A549 (cell line): ENCODE results near the gene SOX11. TPM values are rescaled to one million over a fixed set of nuclear protein-coding genes. Genes with fewer than 3 reads are reported as not detected.

Source experiments
- ATAC-seq, 2 experiments: fragments of 200-7000 bp in 1 of 2; fragments of >200 bp in 1 of 2; cut with Nextera tagmentation in 1 of 2; cut with Tn5 transposase in 1 of 2; 3 replicates each; pipeline versions ENCODE4 v1.8.0 to v1.9.1; 2018 to 2020; ENCODE audit warnings: mild to moderate bottlenecking in 1 of 2, moderate library complexity in 1 of 2
- CTCF ChIA-PET: fragments of 300-600 bp; sonication (Branson Sonifier 250); formaldehyde crosslinking; extraction: SDS; loops from one replicate; lab custom pipeline; 2021; ENCODE audit warnings: antibody characterized with exemption, inconsistent platforms; lab: Yijun Ruan, JAX
- POLR2A ChIA-PET: fragments of 350-600 bp; formaldehyde crosslinking; extraction: SDS; loops from one replicate; lab custom pipeline; 2021; ENCODE audit warnings: antibody characterized with exemption, inconsistent platforms; lab: Yijun Ruan, JAX
- DNase-seq, 2 experiments: peaks; one replicate each; pipeline versions ENCODE4 v3.0.0 to v3.0.0-alpha.2; 2011 to 2016; ENCODE audit warnings: low read depth in 1 of 2, low spot score in 1 of 2
- FAIRE-seq: peaks from 2 replicates; lab custom pipeline; 2011; peaks lifted over from hg19 to GRCh38; lab: Jason Lieb, UNC
- H3K27ac ChIP-seq, 2 experiments: fragments of >200 bp; sonication (Bioruptor Twin); formaldehyde crosslinking; 3 replicates each; pipeline ENCODE4 v1.5.1; 2016 to 2017
- H3K4me1 ChIP-seq: fragments of >200 bp; sonication (Bioruptor Twin); formaldehyde crosslinking; 3 replicates; pipeline ENCODE4 v1.6.1; 2016
- H3K4me2 ChIP-seq: fragments of >200 bp; sonication (Bioruptor Twin); formaldehyde crosslinking; 3 replicates; pipeline ENCODE4 v1.6.1; 2016
- H3K4me3 ChIP-seq: fragments of >200 bp; sonication (Bioruptor Twin); formaldehyde crosslinking; 3 replicates; pipeline ENCODE4 v1.5.1; 2016
- H3K9me3 ChIP-seq: fragments of >200 bp; sonication (Bioruptor Twin); formaldehyde crosslinking; 3 replicates; pipeline ENCODE4 v1.6.1; 2016
- BHLHE40 ChIP-seq: IDR thresholded peaks from 2 replicates; pipeline ENCODE4 v1.6.1; 2012; ENCODE audit warnings: low read depth, low read length, inconsistent platforms
- CBX2 ChIP-seq: fragments of 200-600 bp; sonication (generic); IDR thresholded peaks from 2 replicates; pipeline ENCODE4 v1.6.1; 2016; ENCODE audit warnings: low read depth, mild to moderate bottlenecking, borderline replicate concordance
- EHF ChIP-seq: fragments of 250-450 bp; sonication (Bioruptor Pico); IDR thresholded peaks from 2 replicates; pipeline ENCODE4 v1.5.0; 2020; ENCODE audit warnings: mild to moderate bottlenecking
- ESRRA ChIP-seq: fragments of 150-350 bp; IDR thresholded peaks from 2 replicates; pipeline ENCODE4 v1.6.1; 2014; ENCODE audit warnings: mild to moderate bottlenecking, low read length, borderline replicate concordance
- FOXS1 ChIP-seq: fragments of 250-450 bp; sonication (Bioruptor Pico); IDR thresholded peaks from 2 replicates; pipeline ENCODE4 v1.5.0; 2020; ENCODE audit warnings: mild to moderate bottlenecking, moderate library complexity
- HES2 ChIP-seq: fragments of >200 bp; sonication (Bioruptor Twin); formaldehyde crosslinking; IDR thresholded peaks from 2 replicates; pipeline ENCODE4 v1.6.1; 2016
- JUNB ChIP-seq: fragments of >200 bp; sonication (Bioruptor Twin); formaldehyde crosslinking; IDR thresholded peaks from 2 replicates; pipeline ENCODE4 v1.6.1; 2016
- KDM1A ChIP-seq: fragments of 200-600 bp; sonication (generic); IDR thresholded peaks from 2 replicates; pipeline ENCODE4 v1.6.1; 2016; ENCODE audit warnings: low read depth, mild to moderate bottlenecking
- KDM5A ChIP-seq: fragments of 200-600 bp; sonication (generic); IDR thresholded peaks from 2 replicates; pipeline ENCODE4 v1.6.1; 2016; ENCODE audit warnings: antibody characterized with exemption, mild to moderate bottlenecking
- MAFK ChIP-seq: fragments of 450-650 bp; IDR thresholded peaks from 2 replicates; pipeline ENCODE4 v1.6.1; 2014; ENCODE audit not compliant: partially characterized antibody
- NPAS2 ChIP-seq: fragments of 250-450 bp; sonication (Bioruptor Pico); IDR thresholded peaks from 2 replicates; pipeline ENCODE4 v1.8.0; 2022; ENCODE audit warnings: mild to moderate bottlenecking, moderate library complexity, borderline replicate concordance
- NR3C1 ChIP-seq: fragments of >200 bp; sonication (Bioruptor Twin); formaldehyde crosslinking; IDR thresholded peaks from 3 replicates; pipeline ENCODE4 v1.6.1; 2017
- PHF8 ChIP-seq: fragments of 200-600 bp; sonication (generic); IDR thresholded peaks from 2 replicates; pipeline ENCODE4 v1.6.1; 2016; ENCODE audit warnings: low read depth, mild to moderate bottlenecking, antibody characterized with exemption, moderate library complexity, borderline replicate concordance
- POLR2A ChIP-seq: IDR thresholded peaks from 2 replicates; pipeline ENCODE4 v1.6.1; 2012; ENCODE audit warnings: mild to moderate bottlenecking, low read length
- RCOR1 ChIP-seq: fragments of 150-350 bp; IDR thresholded peaks from 2 replicates; pipeline ENCODE4 v1.6.1; 2014; ENCODE audit warnings: antibody characterized with exemption, low read length, low read depth
- REST ChIP-seq: fragments of 200-600 bp; sonication (generic); IDR thresholded peaks from 2 replicates; pipeline ENCODE4 v1.6.1; 2016; ENCODE audit warnings: antibody characterized with exemption, mild to moderate bottlenecking, moderate library complexity
- TFCP2L1 ChIP-seq: fragments of 250-450 bp; sonication (Bioruptor Pico); IDR thresholded peaks from 2 replicates; pipeline ENCODE4 v1.5.0; 2021; ENCODE audit warnings: mild to moderate bottlenecking
- ZNF302 ChIP-seq: fragments of 250-450 bp; sonication (Bioruptor Pico); IDR thresholded peaks from 2 replicates; pipeline ENCODE4 v1.9.0; 2021; ENCODE audit warnings: inconsistent platforms, mild to moderate bottlenecking, moderate library complexity
- WGBS: methylation state at CpG from one replicate; pipeline ENCODE4 v1.1.6; 2017; ENCODE audit errors: missing lambda C conversion rate; 5-methylcytosine and 5-hydroxymethylcytosine counted together
- polyA plus RNA-seq, 4 experiments: library from polyadenylated mRNA; depleted of rRNA in 3 of 4; stranded (reverse); fragments of >200 nt; fragmentation: RNase III in 1 of 4; extraction: RNeasy Plus Mini Kit Qiagen cat#74134 plus additional on column Dnase treatment in 1 of 4; gene quantifications; 2 replicates in 3 of 4; 3 replicates in 1 of 4; pipeline ENCODE4 v1.2.3, GENCODE V29; 2011 to 2017
- TF ChIP-seq, protein P1 (sequence below): IDR thresholded peaks from 2 replicates; pipeline ENCODE4 v1.6.1; 2012; ENCODE audit warnings: low read depth, borderline replicate concordance
- TF ChIP-seq, protein P2 (sequence below): IDR thresholded peaks from 2 replicates; pipeline ENCODE4 v1.6.1; 2012
- TF ChIP-seq, protein P3 (sequence below): fragments of 250-450 bp; sonication (Bioruptor Pico); IDR thresholded peaks from 2 replicates; pipeline ENCODE4 v1.5.0; 2020; ENCODE audit warnings: low read depth, mild to moderate bottlenecking, moderate library complexity
- TF ChIP-seq, protein P4 (sequence below): fragments of 450-650 bp; IDR thresholded peaks from 2 replicates; pipeline ENCODE4 v1.6.1; 2014; ENCODE audit warnings: antibody characterized with exemption
- TF ChIP-seq, protein P5 (sequence below): fragments of 150-350 bp; IDR thresholded peaks from 2 replicates; pipeline ENCODE4 v1.6.1; 2014; ENCODE audit warnings: low read depth, mild to moderate bottlenecking, low read length

Gene SOX11
- polyA plus RNA-seq, 2 of the 4 experiments (the other 2 are of a cell fraction), result not detected

GRCh38 chr2:5697562-5697961 lies 5.4 kb downstream of the SOX11 start:
- H3K4me2 ChIP-seq, result no peak overlapping the region
- WGBS, result 56% methylated on average over 8 of the region's 8 CpGs
- ATAC-seq, result no peak
- ChIA-PET CTCF (no interaction called here), POLR2A (no interaction called here)
- no peak overlapping the region for H3K4me3 ChIP-seq
- no peak overlapping the region for H3K27ac ChIP-seq
- TF ChIP-seq NPAS2 (CRISPR knock-in tag), result no peak
- TF ChIP-seq KDM5A, result no peak
- TF ChIP-seq NR3C1, result no peak
- TF ChIP-seq, protein P1, sequence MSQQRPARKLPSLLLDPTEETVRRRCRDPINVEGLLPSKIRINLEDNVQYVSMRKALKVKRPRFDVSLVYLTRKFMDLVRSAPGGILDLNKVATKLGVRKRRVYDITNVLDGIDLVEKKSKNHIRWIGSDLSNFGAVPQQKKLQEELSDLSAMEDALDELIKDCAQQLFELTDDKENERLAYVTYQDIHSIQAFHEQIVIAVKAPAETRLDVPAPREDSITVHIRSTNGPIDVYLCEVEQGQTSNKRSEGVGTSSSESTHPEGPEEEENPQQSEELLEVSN, result no peak
- no peak for TF ChIP-seq BHLHE40
- TF ChIP-seq HES2, result no peak
- TF ChIP-seq TFCP2L1, result no peak
- TF ChIP-seq, protein P2, sequence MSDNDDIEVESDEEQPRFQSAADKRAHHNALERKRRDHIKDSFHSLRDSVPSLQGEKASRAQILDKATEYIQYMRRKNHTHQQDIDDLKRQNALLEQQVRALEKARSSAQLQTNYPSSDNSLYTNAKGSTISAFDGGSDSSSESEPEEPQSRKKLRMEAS, result no peak
- no peak for TF ChIP-seq CBX2
- TF ChIP-seq JUNB, result no peak
- no peak for TF ChIP-seq POLR2A
- TF ChIP-seq ZNF302, result no peak
- no peak for TF ChIP-seq MAFK
- TF ChIP-seq REST, result no peak
- no peak for TF ChIP-seq PHF8
- no peak for TF ChIP-seq RCOR1
- TF ChIP-seq ESRRA, result no peak
- no peak for TF ChIP-seq EHF (CRISPR knock-in tag)
- TF ChIP-seq KDM1A, result no peak
- TF ChIP-seq FOXS1 (CRISPR knock-in tag), result no peak
- no peak for FAIRE-seq
- H3K9me3 ChIP-seq, result no peaks in the 10 kb centered on the region; the same call in 2 of the 3 replicates
- H3K4me1 ChIP-seq, result no peaks in the 10 kb centered on the region
- no peak for DNase-seq

GRCh38 chr2:5698134-5698533 lies 6.0 kb downstream of the SOX11 start:
- FAIRE-seq (no peak), DNase-seq (no peak), ATAC-seq (no peak)
- ChIA-PET CTCF (no interaction called here), POLR2A (no interaction called here)
- TF ChIP-seq, protein P3, sequence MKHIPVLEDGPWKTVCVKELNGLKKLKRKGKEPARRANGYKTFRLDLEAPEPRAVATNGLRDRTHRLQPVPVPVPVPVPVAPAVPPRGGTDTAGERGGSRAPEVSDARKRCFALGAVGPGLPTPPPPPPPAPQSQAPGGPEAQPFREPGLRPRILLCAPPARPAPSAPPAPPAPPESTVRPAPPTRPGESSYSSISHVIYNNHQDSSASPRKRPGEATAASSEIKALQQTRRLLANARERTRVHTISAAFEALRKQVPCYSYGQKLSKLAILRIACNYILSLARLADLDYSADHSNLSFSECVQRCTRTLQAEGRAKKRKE (CRISPR knock-in tag), result no peak
- TF ChIP-seq, protein P4, sequence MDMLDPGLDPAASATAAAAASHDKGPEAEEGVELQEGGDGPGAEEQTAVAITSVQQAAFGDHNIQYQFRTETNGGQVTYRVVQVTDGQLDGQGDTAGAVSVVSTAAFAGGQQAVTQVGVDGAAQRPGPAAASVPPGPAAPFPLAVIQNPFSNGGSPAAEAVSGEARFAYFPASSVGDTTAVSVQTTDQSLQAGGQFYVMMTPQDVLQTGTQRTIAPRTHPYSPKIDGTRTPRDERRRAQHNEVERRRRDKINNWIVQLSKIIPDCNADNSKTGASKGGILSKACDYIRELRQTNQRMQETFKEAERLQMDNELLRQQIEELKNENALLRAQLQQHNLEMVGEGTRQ, result no peak
- no peak for TF ChIP-seq KDM5A
- TF ChIP-seq, protein P5, sequence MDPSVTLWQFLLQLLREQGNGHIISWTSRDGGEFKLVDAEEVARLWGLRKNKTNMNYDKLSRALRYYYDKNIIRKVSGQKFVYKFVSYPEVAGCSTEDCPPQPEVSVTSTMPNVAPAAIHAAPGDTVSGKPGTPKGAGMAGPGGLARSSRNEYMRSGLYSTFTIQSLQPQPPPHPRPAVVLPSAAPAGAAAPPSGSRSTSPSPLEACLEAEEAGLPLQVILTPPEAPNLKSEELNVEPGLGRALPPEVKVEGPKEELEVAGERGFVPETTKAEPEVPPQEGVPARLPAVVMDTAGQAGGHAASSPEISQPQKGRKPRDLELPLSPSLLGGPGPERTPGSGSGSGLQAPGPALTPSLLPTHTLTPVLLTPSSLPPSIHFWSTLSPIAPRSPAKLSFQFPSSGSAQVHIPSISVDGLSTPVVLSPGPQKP, result no peak
- Histone ChIP-seq H3K27ac (no peak overlapping the region), H3K4me2 (no peak overlapping the region), H3K9me3 (no peaks in the 10 kb centered on the region; the same call in 2 of the 3 replicates), H3K4me3 (no peak overlapping the region), H3K4me1 (no peaks in the 10 kb centered on the region)
- 31% methylated on average over 4 of the region's 4 CpGs for WGBS
